Body of pancreas (tissue), 4 donors: ENCODE measurements around the gene PRPS1. TPM values are rescaled to one million over a fixed set of nuclear protein-coding genes. Genes with fewer than 3 reads are reported as not detected.

Experiments
- ATAC-seq: fragments of 150-250 bp; one replicate; pipeline ENCODE4 v1.9.1; 2016
- DNase-seq, 4 donors: peaks; one replicate each; pipeline ENCODE4 v3.0.0-alpha.2; 2019
- H3K27ac ChIP-seq, 4 donors: fragments of 200-600 bp; sonication (generic); 1 replicate in 3 of 4; 2 replicates in 1 of 4; pipeline versions ENCODE4 v1.5.1 to v1.6.1; 2016 to 2019; ENCODE audit warnings: mild to moderate bottlenecking in 1 of 4, mixed read lengths in 1 of 4, moderate library complexity in 1 of 4
- H3K27me3 ChIP-seq, 2 donors: fragments of 200-600 bp; sonication (generic); one replicate each; pipeline ENCODE4 v1.6.0; 2016; ENCODE audit warnings: mild to moderate bottlenecking in 1 of 2
- H3K36me3 ChIP-seq, 2 donors: fragments of 200-600 bp; sonication (generic); replicated peaks in 1 of 2; 2 replicates each; pipeline ENCODE4 v1.5.1; 2016; ENCODE audit warnings: low read depth in 2 of 2; ENCODE audit not compliant: insufficient read depth in 1 of 2
- H3K4me1 ChIP-seq: fragments of 200-600 bp; sonication (generic); one replicate; pipeline ENCODE4 v1.6.0; 2016
- H3K4me3 ChIP-seq, 2 donors: fragments of 200-600 bp; sonication (generic); 1 replicate in 1 of 2; 2 replicates in 1 of 2; pipeline ENCODE4 v1.5.1; 2016 to 2019
- H3K9me3 ChIP-seq, 3 donors: fragments of 200-600 bp; sonication (generic); 1 replicate in 2 of 3; 2 replicates in 1 of 3; pipeline ENCODE4 v1.5.1; 2016
- CTCF ChIP-seq, 7 experiments: fragments of 450-650 bp in 4 of 7; fragments of 200-600 bp in 3 of 7; sonication (generic) in 3 of 7; IDR thresholded peaks; one replicate each; pipeline ENCODE4 v1.5.1; 2016 to 2019; ENCODE audit warnings: antibody characterized with exemption in 7 of 7
- POLR2A ChIP-seq, 3 donors: fragments of 450-650 bp; IDR thresholded peaks; one replicate each; pipeline ENCODE4 v1.6.1; 2016; ENCODE audit warnings: antibody characterized with exemption in 3 of 3, mild to moderate bottlenecking in 2 of 3
- WGBS, 2 donors: methylation state at CpG; one replicate each; pipeline ENCODE4 v1.1.5; 2017; 5-methylcytosine and 5-hydroxymethylcytosine counted together
- intact Hi-C: fragments of 100-400 bp; cut with DNase I; formaldehyde crosslinking; loops from one replicate; pipeline ENCODE4 v1.15.1; 2023
- total RNA-seq, 2 donors: library from RNA; depleted of rRNA; stranded (reverse); fragments of >200 nt; gene quantifications; one replicate each; pipeline ENCODE4 v1.1.0, GENCODE V29; 2016

The PRPS1 gene
- total RNA-seq, 2 donors from 2014 or later, result 6.5 to 18.1 TPM

GRCh38 chrX:107677501-107677901 lies 49.2 kb downstream of the PRPS1 start:
- no peak for DNase-seq
- H3K36me3 ChIP-seq, result no peaks in the 10 kb centered on the region
- peaks cover 49% of the 10 kb centered on the region for H3K4me1 ChIP-seq
- TF ChIP-seq POLR2A (IDR thresholded peaks at IDR 0.05), result no peak
- no peak for TF ChIP-seq CTCF (IDR thresholded peaks at IDR 0.05)
- no peaks in the 10 kb centered on the region for H3K9me3 ChIP-seq
- ATAC-seq, result no peak
- no peaks in the 10 kb centered on the region for H3K27me3 ChIP-seq
- H3K27ac ChIP-seq, result peak overlapping the region; percentile 43 to 89 (median 81)
- intact Hi-C loops, result loop anchor here (10.0 kb wide), 1 partner anchor 97 kb away; the partner anchor contains the start of genes NCBP2L and TSC22D3
- 20 to 55% methylated on average over 2 to 9 of the region's 10 CpGs for WGBS, 2 donors
- no peak overlapping the region for H3K4me3 ChIP-seq

- Histone ChIP-seq H3K27ac (peak overlapping the region in 3 of 4 donors; percentile 77 to 89 (median 85)), H3K36me3 (no peaks in the 10 kb centered on the region), H3K27me3 (no peaks in the 10 kb centered on the region), H3K4me3 (no peak overlapping the region), H3K4me1 (peaks cover 50% of the 10 kb centered on the region), H3K9me3 (no peaks in the 10 kb centered on the region)
- 71 to 92% methylated on average over 4 of the region's 4 CpGs for WGBS, 2 donors
- intact Hi-C loops, result loop anchor here (10.0 kb wide), 1 partner anchor 97 kb away; the partner anchor contains the start of genes NCBP2L and TSC22D3
- DNase-seq (no peak), ATAC-seq (no peak)
- no peak for TF ChIP-seq POLR2A (IDR thresholded peaks at IDR 0.05)
- no peak for TF ChIP-seq CTCF (IDR thresholded peaks at IDR 0.05)
Observed at GRCh38 chrX:107677909-107678308, 49.6 kb downstream of the PRPS1 start.

GRCh38 chrX:107678957-107679740 lies 50.8 kb downstream of the PRPS1 start:
- peaks cover 50% of the 10 kb centered on the region for H3K4me1 ChIP-seq
- H3K36me3 ChIP-seq, result no peaks in the 10 kb centered on the region
- peak; percentile 32 to 76 (median 54) for DNase-seq
- H3K27ac ChIP-seq, result peak overlapping the region in 3 of 4 donors; percentile 7 to 56 (median 25)
- WGBS, 2 donors, result 78% methylated on average over 7 of the region's 8 CpGs; no CpG with 5 or more reads in 1 of the 2 donors
- H3K9me3 ChIP-seq, result no peaks in the 10 kb centered on the region
- no peak for ATAC-seq
- intact Hi-C loops, result loop anchor here (10.0 kb wide), 1 partner anchor 96 kb away; the partner anchor contains the start of genes NCBP2L and TSC22D3
- no peaks in the 10 kb centered on the region for H3K27me3 ChIP-seq
- TF ChIP-seq POLR2A (IDR thresholded peaks at IDR 0.05), result peak in 2 of 3 donors; percentile 11 to 28
- no peak for TF ChIP-seq CTCF (IDR thresholded peaks at IDR 0.05)
- H3K4me3 ChIP-seq, result no peak overlapping the region

- H3K27me3 ChIP-seq, result no peaks in the 10 kb centered on the region
- no peaks in the 10 kb centered on the region for H3K9me3 ChIP-seq
- H3K4me1 ChIP-seq, result peaks cover 62% of the 10 kb centered on the region
- TF ChIP-seq POLR2A (IDR thresholded peaks at IDR 0.05) (no peak), CTCF (IDR thresholded peaks at IDR 0.05) (no peak)
- H3K27ac ChIP-seq, result peak overlapping the region in 1 of 4 donors; percentile 77
- intact Hi-C loops, result no loop called here
- DNase-seq (no peak), ATAC-seq (no peak)
- H3K36me3 ChIP-seq, result no peaks in the 10 kb centered on the region
- WGBS, 2 donors, result 75 to 76% methylated on average over 3 of the region's 3 CpGs
- H3K4me3 ChIP-seq, result no peak overlapping the region
Observed at GRCh38 chrX:107682256-107682655, 53.9 kb downstream of the PRPS1 start.
